HUDEP-2 (cell line): ENCODE measurements around the gene KRTAP4-1.
"Not testable (repeated sequence)": the region's sequence is repeated elsewhere in the genome, so short reads cannot be mapped to it uniquely, and the experiment has no call there.

Source experiments
- DNase-seq, 76 experiments: peaks; one replicate each; lab custom pipeline; 2025; ENCODE audit not compliant: unreplicated experiment in 76 of 76; lab: John Stamatoyannopoulos, UW

KRTAP4-1 gene

GRCh38 chr17:41176744-41177387 lies 7.8 kb downstream of the KRTAP4-1 start:
- DNase-seq, result no peak

GRCh38 chr17:41171886-41172285 lies 12.8 kb downstream of the KRTAP4-1 start:
- no peak for DNase-seq

- no peak for DNase-seq
Observed at GRCh38 chr17:41168121-41168520, 16.6 kb downstream of the KRTAP4-1 start, which contains the start of gene KRTAP4-3. KRTAP4-3 (minus strand) TSS chr17:41168221; CDS start chr17:41168172, 49 bp downstream.

- no peak for DNase-seq
Observed at GRCh38 chr17:41167561-41167960, 17.1 kb downstream of the KRTAP4-1 start.

GRCh38 chr17:41163828-41164227 lies 20.9 kb downstream of the KRTAP4-1 start:
- DNase-seq, result no peak

- no peak for DNase-seq
Observed at GRCh38 chr17:41160648-41161047, 24.1 kb downstream of the KRTAP4-1 start, which contains the start of gene KRTAP4-4. KRTAP4-4 (minus strand) TSS chr17:41160748; CDS start chr17:41160691, 57 bp downstream.

GRCh38 chr17:41160190-41160589 lies 24.5 kb downstream of the KRTAP4-1 start:
- not testable (repeated sequence) for DNase-seq

GRCh38 chr17:41153856-41154255 lies 30.9 kb downstream of the KRTAP4-1 start:
- no peak for DNase-seq

- DNase-seq, result no peak
Observed at GRCh38 chr17:41151525-41151924, 33.2 kb downstream of the KRTAP4-1 start.

GRCh38 chr17:41150026-41150425 lies 34.7 kb downstream of the KRTAP4-1 start:
- DNase-seq, result no peak

GRCh38 chr17:41149652-41149985 lies 35.1 kb downstream of the KRTAP4-1 start, which contains the start of gene KRTAP4-5:
KRTAP4-5 (minus strand) TSS chr17:41149825; CDS start chr17:41149767, 58 bp downstream.
- no peak for DNase-seq

- DNase-seq, result not testable (repeated sequence)
Observed at GRCh38 chr17:41148971-41149651, 35.6 kb downstream of the KRTAP4-1 start.

GRCh38 chr17:41147531-41148204 lies 37.0 kb downstream of the KRTAP4-1 start:
- DNase-seq, result no peak

GRCh38 chr17:41145261-41145660 lies 39.5 kb downstream of the KRTAP4-1 start:
- no peak for DNase-seq

GRCh38 chr17:41144846-41145245 lies 39.9 kb downstream of the KRTAP4-1 start:
- no peak for DNase-seq

- DNase-seq, result no peak
Observed at GRCh38 chr17:41141361-41141760, 43.4 kb downstream of the KRTAP4-1 start.

GRCh38 chr17:41140360-41141131 lies 44.2 kb downstream of the KRTAP4-1 start, which contains the start of gene KRTAP4-6:
KRTAP4-6 (minus strand) TSS chr17:41140544; CDS start chr17:41140487, 57 bp downstream.
- DNase-seq, result no peak

- DNase-seq, result not testable (repeated sequence)
Observed at GRCh38 chr17:41139865-41140264, 44.8 kb downstream of the KRTAP4-1 start.
